PFSK-1 (cell line): ENCODE data around the gene FAM227B.

Source experiments
- FOXP2 ChIP-seq: optimal IDR thresholded peaks from 2 replicates; pipeline ENCODE3; 2011; ENCODE audit warnings: borderline replicate concordance, control low read depth, inconsistent platforms; ENCODE audit not compliant: insufficient read depth; ENCODE audit errors: extremely low read length, extremely low read depth
- POLR2AphosphoS5 ChIP-seq: IDR thresholded peaks from 2 replicates; pipeline ENCODE4 v1.6.1; 2012; ENCODE audit warnings: low read depth, mild to moderate bottlenecking, control low read depth, low read length, moderate library complexity
- REST ChIP-seq, 2 experiments: IDR thresholded peaks; 2 replicates each; pipeline versions ENCODE4 v1.6.1 to v1.8.0; 2011 to 2012; ENCODE audit warnings: low read depth in 2 of 2, low read length in 2 of 2, control low read depth in 1 of 2, inconsistent platforms in 1 of 2, mild to moderate bottlenecking in 1 of 2, moderate library complexity in 1 of 2; ENCODE audit not compliant: insufficient read depth in 1 of 2
- SIN3A ChIP-seq: IDR thresholded peaks from 2 replicates; pipeline ENCODE4 v1.6.1; 2012; ENCODE audit warnings: mild to moderate bottlenecking, low read length, moderate library complexity, borderline replicate concordance; ENCODE audit not compliant: insufficient read depth
- TAF1 ChIP-seq: IDR thresholded peaks from 2 replicates; pipeline ENCODE4 v1.6.1; 2012; ENCODE audit warnings: low read length, control low read depth, borderline replicate concordance; ENCODE audit not compliant: insufficient read depth

The FAM227B gene

GRCh38 chr15:49589030-49589429 is 31.6 kb downstream of the FAM227B start:
- TF ChIP-seq SIN3A (no peak), TAF1 (no peak), FOXP2 (no peak), REST (IDR thresholded peaks at IDR 0.05; ENCODE audit: insufficient read depth in 1 of 2, low read depth in 2 of 2, low read length in 2 of 2) (no peak), POLR2AphosphoS5 (no peak)

- TF ChIP-seq TAF1 (no peak), POLR2AphosphoS5 (no peak), REST (IDR thresholded peaks at IDR 0.05; ENCODE audit: insufficient read depth in 1 of 2, low read depth in 2 of 2, low read length in 2 of 2) (no peak)
Measured at GRCh38 chr15:49573421-49573820, 47.2 kb downstream of the FAM227B start.

- TF ChIP-seq REST (IDR thresholded peaks at IDR 0.05; ENCODE audit: insufficient read depth in 1 of 2, low read depth in 2 of 2, low read length in 2 of 2) (no peak), SIN3A (no peak), TAF1 (no peak), FOXP2 (no peak), POLR2AphosphoS5 (no peak)
Measured at GRCh38 chr15:49570672-49571071, 49.9 kb downstream of the FAM227B start.

GRCh38 chr15:49570174-49570573 is 50.4 kb downstream of the FAM227B start:
- TF ChIP-seq REST (IDR thresholded peaks at IDR 0.05; ENCODE audit: insufficient read depth in 1 of 2, low read depth in 2 of 2, low read length in 2 of 2), result no peak
- TF ChIP-seq POLR2AphosphoS5, result no peak
- TF ChIP-seq TAF1, result no peak
- no peak for TF ChIP-seq FOXP2
- TF ChIP-seq SIN3A, result no peak

GRCh38 chr15:49560045-49560444 is 60.6 kb downstream of the FAM227B start:
- TF ChIP-seq TAF1, result no peak
- no peak for TF ChIP-seq FOXP2
- no peak for TF ChIP-seq REST (IDR thresholded peaks at IDR 0.05; ENCODE audit: insufficient read depth in 1 of 2, low read depth in 2 of 2, low read length in 2 of 2)
- no peak for TF ChIP-seq POLR2AphosphoS5
